ENCODE results near the gene TBC1D7. TPM values are rescaled to one million over a fixed set of nuclear protein-coding genes. Genes with fewer than 3 reads are reported as not detected.

TBC1D7 gene
- total and polyA plus RNA-seq, 10 of the 15 experiments (the other 5 are each of a cell fraction or from before 2014, with no cell fraction given) = 20.1 to 65.9 (median 31.3) TPM

GRCh38 chr6:13348334-13349113, 20.2 kb upstream of the TBC1D7 start:
- no peak overlapping the region for H3K9ac ChIP-seq (ENCODE audit: control insufficient read depth, insufficient read depth, low read length)
- H3K36me3 ChIP-seq (ENCODE audit: control insufficient read depth in 2 of 2, insufficient read depth in 2 of 2, low read length in 1 of 2) = no peaks in the 10 kb centered on the region
- H3K79me2 ChIP-seq (ENCODE audit: control insufficient read depth, insufficient read depth, low read length) = no peaks in the 10 kb centered on the region
- no peaks in the 10 kb centered on the region for H3K27me3 ChIP-seq (replicated peaks in 1 of 2; ENCODE audit: control insufficient read depth in 2 of 2, insufficient read depth in 2 of 2, low read length in 1 of 2)
- FAIRE-seq (no peak), DNase-seq (ENCODE audit: low read depth, low spot score) (no peak), ATAC-seq (no peak)
- no TSS peak for BruUV-seq (replicated peaks)
- ChIA-PET CTCF (interaction anchor here (0.8 to 5.3 kb wide), 6 partner anchors 10 to 227 kb away, joined by 3 to 22 read pairs (median 3); partner anchors contain the start of gene SIRT5), RAD21 (ENCODE audit: unreplicated experiment) (interaction anchor here (0.5 to 1.0 kb wide), 3 partner anchors 10 to 27 kb away, joined by 3 to 6 read pairs (median 3); no protein-coding TSS in a partner anchor), POLR2A (interaction anchor here (1.2 kb wide), 1 partner anchor 31 kb away, joined by 3 read pairs; no protein-coding TSS in a partner anchor), SMC1A (ENCODE audit: uncharacterized antibody, unreplicated experiment) (interaction anchor here (1.3 to 2.1 kb wide), 5 partner anchors 9 to 81 kb away, joined by 3 to 6 read pairs (median 4); no protein-coding TSS in a partner anchor)
- no peaks in the 10 kb centered on the region for H3K4me1 ChIP-seq (ENCODE audit: control insufficient read depth, insufficient read depth, low read length)
- no peak overlapping the region for H2AFZ ChIP-seq (ENCODE audit: control insufficient read depth, low read depth, low read length)
- H3K4me3 ChIP-seq = no peak overlapping the region
- H4K20me1 ChIP-seq (ENCODE audit: control insufficient read depth, insufficient read depth) = no peaks in the 10 kb centered on the region
- in situ Hi-C loops (cut with MboI) (no loop called here), intact Hi-C loops (cut with micrococcal nuclease; ENCODE audit: unreplicated experiment) (no loop called here)
- no peaks in the 10 kb centered on the region; the same call in 2 of the 3 replicates for H3K9me3 ChIP-seq (replicated peaks; ENCODE audit: control insufficient read depth, insufficient read depth, low read length)
- 78% methylated on average over 8 of the region's 8 CpGs for WGBS (ENCODE audit: insufficient coverage, insufficient replicate concordance, low lambda C conversion rate, missing lambda C conversion rate)
- H3K27ac ChIP-seq (ENCODE audit: control insufficient read depth, insufficient read depth) = no peak overlapping the region
- no peak overlapping the region for H3K4me2 ChIP-seq (ENCODE audit: control insufficient read depth, insufficient read depth)
- TF ChIP-seq GATAD2B (conservative IDR thresholded peaks at IDR 0.05; ENCODE audit: low read depth) (no peak), KAT2A (conservative IDR thresholded peaks at IDR 0.05; ENCODE audit: control insufficient read depth, low read depth, low read length) (no peak), IRF4 (IDR thresholded peaks at IDR 0.05; ENCODE audit: low read depth, low read length) (no peak), SP1 (IDR thresholded peaks at IDR 0.05; ENCODE audit: low read depth, low read length) (no peak), RB1 (IDR thresholded peaks at IDR 0.05; ENCODE audit: borderline replicate concordance) (no peak), MYB (IDR thresholded peaks at IDR 0.05; ENCODE audit: borderline replicate concordance, low read depth, low read length) (no peak), ZNF687 (IDR thresholded peaks at IDR 0.05) (no peak), NFYB (IDR thresholded peaks at IDR 0.05; ENCODE audit: insufficient read depth, low read depth, low read length) (no peak), MAX (IDR thresholded peaks at IDR 0.05; ENCODE audit: low read depth, low read length) (no peak), SKIL (IDR thresholded peaks at IDR 0.05; ENCODE audit: low read depth, poor library complexity, severe bottlenecking) (no peak), CEBPZ (IDR thresholded peaks at IDR 0.05; ENCODE audit: low read depth, low read length) (no peak), CBFB (IDR thresholded peaks at IDR 0.05; ENCODE audit: low read depth) (no peak), NFIC (IDR thresholded peaks at IDR 0.05; ENCODE audit: low read depth, low read length) (no peak)

Data from GM12878 (cell line).